GDM1 (cell line): ENCODE measurements around the gene PCBP3.
A peak's percentile ranks its signal among the peaks of the same experiment; 100 is the strongest.
"Not testable (repeated sequence)": the region's sequence is repeated elsewhere in the genome, so short reads cannot be mapped to it uniquely, and the experiment has no call there.

Source experiments
- DNase-seq: peaks from one replicate; lab custom pipeline; 2025; lab: John Stamatoyannopoulos, UW

PCBP3 gene

GRCh38 chr21:45643021-45643980 lies at the start of gene PCBP3:
Gene PCBP3, plus strand, starts transcription at chr21:45643725. Its CDS starts 206,361 bp downstream, at chr21:45850086.
- DNase-seq, result peak; percentile 96

- DNase-seq, result no peak
Observed at GRCh38 chr21:45594721-45595489, 48.6 kb upstream of the PCBP3 start.

GRCh38 chr21:45595574-45596295 lies 47.8 kb upstream of the PCBP3 start:
- DNase-seq, result no peak

- peak; percentile 44 for DNase-seq
Observed at GRCh38 chr21:45596704-45597318, 46.7 kb upstream of the PCBP3 start.

GRCh38 chr21:45598109-45598508 lies 45.4 kb upstream of the PCBP3 start:
- DNase-seq, result no peak

- DNase-seq, result no peak
Observed at GRCh38 chr21:45598666-45599065, 44.9 kb upstream of the PCBP3 start.

GRCh38 chr21:45599146-45599581 lies 44.4 kb upstream of the PCBP3 start:
- DNase-seq, result no peak

GRCh38 chr21:45600248-45600647 lies 43.3 kb upstream of the PCBP3 start:
- no peak for DNase-seq

- no peak for DNase-seq
Observed at GRCh38 chr21:45601551-45601950, 42.0 kb upstream of the PCBP3 start.

- DNase-seq, result no peak
Observed at GRCh38 chr21:45602106-45602505, 41.4 kb upstream of the PCBP3 start.

- no peak for DNase-seq
Observed at GRCh38 chr21:45603481-45603880, 40.0 kb upstream of the PCBP3 start.

- not testable (repeated sequence) for DNase-seq
Observed at GRCh38 chr21:45604681-45605080, 38.8 kb upstream of the PCBP3 start.

GRCh38 chr21:45607021-45607908 lies 36.3 kb upstream of the PCBP3 start:
- no peak for DNase-seq

GRCh38 chr21:45607909-45608295 lies 35.6 kb upstream of the PCBP3 start:
- DNase-seq, result no peak

- DNase-seq, result not testable (repeated sequence)
Observed at GRCh38 chr21:45608747-45609470, 34.6 kb upstream of the PCBP3 start.

- DNase-seq, result not testable (repeated sequence)
Observed at GRCh38 chr21:45609616-45610015, 33.9 kb upstream of the PCBP3 start.

GRCh38 chr21:45611296-45611695 lies 32.2 kb upstream of the PCBP3 start:
- DNase-seq, result no peak

GRCh38 chr21:45611939-45612664 lies 31.4 kb upstream of the PCBP3 start:
- no peak for DNase-seq

GRCh38 chr21:45612665-45613019 lies 30.9 kb upstream of the PCBP3 start:
- DNase-seq, result not testable (repeated sequence)
